ENCODE results near the gene IQCH.

IQCH gene

DNA sequence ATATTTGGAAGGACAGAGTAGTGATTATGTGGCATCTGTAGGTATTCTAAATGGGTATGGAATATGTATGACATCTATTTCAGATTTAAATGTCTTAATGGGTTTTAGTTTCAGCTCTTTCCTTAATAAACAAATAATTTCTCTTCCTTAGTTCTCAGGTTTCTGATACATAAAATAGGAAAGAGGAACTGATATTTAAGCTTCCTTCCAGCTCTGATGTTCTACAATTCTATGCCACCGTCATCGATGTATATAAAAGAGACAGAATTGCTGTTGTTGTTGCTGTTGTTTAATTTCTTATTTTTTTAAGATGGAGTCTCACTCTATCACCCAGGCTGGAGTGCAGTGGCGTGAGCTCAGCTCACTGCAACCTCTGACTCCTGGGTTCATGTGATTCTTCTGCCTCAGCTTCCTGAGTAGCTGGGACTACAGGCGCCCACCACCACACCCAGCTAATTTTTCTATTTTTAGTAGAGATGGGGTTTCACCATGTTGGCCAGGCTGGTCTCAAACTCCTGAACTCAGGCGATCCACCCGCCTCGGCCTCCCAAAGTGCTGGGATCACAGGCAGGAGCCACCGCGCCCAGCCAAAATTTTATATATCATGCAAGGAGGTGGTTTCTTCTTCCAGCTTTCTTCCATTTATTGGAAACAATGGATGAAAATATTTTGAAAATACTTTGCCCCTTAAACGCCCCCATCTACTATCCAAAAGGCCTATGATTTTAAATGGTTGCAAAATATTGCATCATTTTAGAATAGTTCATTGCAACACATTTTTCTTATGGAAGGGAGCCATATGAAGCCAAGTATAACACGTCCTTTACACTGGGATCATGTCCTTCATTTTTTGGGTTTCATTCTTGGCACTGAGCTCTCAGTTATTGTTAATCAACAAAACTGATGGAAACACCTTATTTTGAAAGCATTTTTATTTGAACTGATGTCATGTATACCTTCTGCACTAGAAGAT lies 252.5 kb downstream of the IQCH start:
- FAIRE-seq = no peak

DNA sequence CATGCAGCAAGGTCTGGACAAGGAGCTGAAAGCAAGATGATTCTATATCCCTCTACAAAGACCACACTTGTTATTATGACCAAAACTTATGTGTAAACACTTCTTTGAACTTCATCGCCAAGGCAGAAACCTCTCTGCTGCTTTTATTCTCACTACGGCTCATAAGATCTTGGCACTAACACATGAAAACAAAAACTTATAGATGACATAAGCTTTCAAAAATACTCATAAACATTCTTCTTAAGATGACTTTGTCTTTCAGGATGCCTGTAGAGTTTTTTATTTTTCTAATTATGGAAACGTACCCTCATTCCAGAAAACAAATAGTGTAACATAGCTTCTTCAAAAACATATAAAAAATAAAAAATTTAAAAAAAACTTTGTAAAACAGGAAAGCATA lies 253.8 kb downstream of the IQCH start:
- FAIRE-seq = no peak

DNA sequence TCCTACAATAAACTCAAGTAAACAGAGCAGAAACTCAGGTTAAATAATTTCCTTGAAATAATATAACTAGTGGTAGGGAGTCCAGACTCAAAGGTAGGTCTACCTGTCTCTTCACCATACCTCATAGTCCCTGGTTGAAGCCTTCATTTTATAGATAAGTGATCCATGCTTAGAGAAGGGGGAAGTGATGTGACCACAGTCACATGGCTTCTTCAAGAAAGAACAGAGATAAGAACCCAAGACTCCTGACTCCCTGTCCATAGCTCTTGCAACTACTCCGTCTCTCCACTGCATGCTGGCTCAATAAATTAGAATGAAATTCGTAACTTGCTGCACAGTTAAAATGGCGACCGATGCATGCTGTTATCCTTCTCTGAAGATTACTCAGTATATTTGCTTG lies 255.3 kb downstream of the IQCH start:
- no peak for FAIRE-seq

DNA sequence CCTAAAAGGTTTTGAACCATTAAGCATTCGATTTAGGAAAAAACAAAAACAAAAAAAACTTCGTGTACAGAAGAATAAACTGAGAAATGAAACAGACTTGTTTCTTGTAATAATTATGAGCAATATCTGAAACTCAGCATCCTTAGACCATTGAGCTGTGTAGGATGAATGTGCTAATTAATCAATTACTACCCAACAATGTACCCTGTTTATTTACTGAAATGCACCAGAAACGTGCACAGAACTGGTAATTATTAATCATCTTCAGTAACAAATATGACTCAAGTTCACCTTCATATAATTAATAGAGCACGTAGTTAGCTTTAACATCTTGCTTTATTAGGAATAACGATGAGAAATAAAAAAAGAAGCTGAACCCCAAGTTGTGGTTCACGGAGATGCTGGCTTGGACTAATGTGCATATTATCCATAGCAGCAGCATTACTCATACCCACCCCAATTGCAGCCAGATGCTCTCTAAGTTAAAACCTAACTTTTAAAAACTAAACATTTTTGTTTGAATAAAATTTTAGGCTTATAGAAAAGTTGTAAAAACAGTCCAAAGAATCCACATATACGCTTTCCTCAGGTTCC lies 256.1 kb downstream of the IQCH start:
- FAIRE-seq = no peak

DNA sequence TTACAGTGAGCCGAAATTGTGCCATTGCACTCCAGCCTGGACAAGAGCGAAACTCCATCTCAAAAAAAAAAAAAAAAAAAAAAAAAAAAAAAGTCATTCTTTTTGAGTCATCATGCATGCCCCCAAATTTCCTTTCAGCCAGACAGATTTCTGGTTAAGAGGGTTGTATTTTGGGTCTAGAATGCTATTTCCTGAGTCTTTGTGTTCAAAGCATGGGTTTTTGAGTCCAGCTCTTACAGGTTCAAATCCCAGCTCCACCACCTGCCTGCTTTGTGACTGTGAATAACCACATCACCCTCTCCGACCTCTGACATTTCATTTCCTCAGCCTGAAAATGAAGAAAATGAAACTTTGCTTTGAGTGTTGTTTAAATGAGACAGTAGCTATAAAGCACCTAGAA lies 257.0 kb downstream of the IQCH start:
- no peak for FAIRE-seq

DNA sequence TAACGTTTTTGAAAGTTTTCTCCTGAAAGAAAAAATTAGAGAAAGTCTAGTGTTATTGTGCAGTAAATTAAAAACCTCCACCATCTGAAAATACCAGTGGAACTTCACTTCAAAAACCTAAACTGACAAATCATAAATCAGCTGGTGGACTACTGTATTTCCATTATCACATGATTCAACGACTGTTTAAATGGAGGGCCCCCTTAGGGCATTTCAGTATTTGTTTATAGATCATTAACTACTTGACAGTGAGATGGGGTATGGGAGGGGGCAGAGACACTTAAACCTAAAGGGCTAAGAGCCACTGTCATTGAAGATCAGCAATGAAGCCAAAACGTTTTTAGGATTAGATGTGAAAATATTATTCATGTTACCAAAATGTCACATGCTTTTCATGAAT lies 257.6 kb downstream of the IQCH start:
- FAIRE-seq = no peak

DNA sequence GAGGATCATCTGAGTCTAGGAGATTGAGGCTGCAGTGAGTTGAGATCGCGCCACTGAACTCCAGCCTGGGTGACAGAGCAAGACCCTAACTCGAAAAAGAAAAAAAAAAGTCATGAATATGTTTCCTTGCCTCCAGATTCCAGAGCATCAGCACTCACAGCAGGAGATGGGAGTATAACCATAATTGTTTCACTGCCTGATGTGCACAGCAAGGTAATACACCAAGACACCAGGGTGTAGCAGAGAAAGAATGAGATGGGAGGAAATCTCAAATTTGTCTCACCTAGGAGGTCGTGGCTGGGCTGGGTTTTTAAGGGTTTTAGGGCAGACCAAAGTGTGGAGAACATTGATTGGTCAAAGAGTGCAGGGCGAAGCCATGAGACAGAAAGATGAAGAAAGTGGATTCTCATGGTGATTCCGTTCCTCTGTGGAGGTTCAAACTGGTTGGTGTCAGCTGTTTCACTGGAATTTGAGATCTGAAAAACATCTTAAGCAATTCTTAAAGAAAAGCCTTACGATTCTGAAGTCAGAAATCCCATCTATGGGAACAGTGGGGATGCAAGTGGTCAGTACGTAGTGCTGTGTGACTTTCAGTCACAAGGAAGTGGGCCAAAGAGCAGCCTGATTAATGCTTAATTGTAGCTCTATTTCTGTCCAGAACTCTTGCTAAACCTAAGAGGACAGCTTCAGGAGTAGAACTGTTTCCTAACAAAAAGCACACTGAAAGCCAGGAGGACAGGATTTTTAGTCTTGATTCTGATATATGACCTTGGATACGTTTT lies 258.5 kb downstream of the IQCH start:
- no peak for FAIRE-seq

DNA sequence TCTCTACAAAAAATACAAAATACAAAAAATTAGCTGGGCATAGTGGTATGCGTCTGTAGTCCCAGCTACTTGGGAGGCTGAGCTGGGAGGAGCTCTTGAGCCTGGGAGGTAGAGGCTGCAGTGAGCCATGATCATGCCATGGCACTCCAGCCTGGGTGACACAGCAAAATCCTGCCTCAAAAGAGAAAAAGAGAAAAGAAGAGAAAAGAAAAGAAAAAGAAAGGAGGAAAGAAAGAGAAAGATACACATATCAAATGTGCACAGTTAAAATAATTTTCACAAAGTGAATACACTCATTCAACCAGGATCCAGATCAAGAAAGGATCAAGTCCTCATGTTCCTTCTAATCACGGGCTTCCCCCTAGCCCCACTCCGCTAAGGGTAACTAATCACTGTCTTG lies 260.5 kb downstream of the IQCH start:
- no peak for FAIRE-seq

DNA sequence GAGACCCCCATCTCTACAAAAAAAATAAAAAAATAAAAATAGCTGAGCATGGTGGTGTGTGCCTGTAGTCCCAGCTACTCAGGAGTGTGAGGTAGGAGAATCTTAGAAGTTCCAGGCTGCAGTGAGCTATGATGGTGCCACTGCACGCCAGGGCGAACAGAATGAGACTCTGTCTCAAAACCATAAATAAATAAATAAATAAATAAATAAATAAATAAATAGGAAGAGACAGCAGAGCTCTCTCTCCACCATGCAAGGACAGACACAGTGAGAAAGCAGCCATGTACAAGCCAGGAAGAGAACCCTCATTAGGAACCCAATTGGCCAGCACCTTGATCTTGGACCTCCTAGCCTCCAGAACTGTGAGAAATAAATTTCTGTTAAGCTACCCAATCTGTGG lies 261.0 kb downstream of the IQCH start:
- FAIRE-seq = no peak

DNA sequence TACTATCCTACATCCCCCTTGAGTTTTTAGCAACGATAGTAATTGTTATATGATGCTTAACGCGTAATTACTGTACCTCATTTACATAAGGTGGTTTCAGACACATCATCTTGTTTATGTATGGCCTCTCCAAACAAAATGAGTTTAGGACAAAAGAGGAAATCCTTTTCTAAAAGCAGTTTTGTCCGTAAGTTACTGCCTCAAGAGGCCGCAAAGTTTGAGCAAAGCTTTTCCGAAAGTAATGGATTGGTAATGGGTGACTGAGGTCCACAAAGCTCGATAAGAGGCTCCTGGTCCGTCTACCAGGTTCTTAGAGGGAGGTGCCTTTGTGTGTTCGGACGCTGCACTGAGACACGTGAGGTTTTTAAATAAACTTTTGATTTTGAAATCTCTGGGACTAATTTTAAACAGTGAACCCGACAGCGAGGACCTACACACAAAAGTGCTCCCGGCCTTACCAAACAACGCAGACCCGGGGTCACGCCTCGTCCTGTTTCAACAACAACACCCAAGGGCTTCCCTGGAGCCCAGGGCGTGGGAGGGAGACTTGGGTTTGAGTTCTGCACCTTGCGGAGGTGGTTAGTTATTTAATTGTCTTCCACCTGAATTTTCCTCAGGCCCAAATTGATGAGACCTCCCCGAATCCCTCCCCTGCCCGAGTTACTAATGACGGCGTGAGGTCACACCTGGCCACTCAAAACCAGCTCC lies 265.9 kb downstream of the IQCH start:
- no peak for FAIRE-seq

DNA sequence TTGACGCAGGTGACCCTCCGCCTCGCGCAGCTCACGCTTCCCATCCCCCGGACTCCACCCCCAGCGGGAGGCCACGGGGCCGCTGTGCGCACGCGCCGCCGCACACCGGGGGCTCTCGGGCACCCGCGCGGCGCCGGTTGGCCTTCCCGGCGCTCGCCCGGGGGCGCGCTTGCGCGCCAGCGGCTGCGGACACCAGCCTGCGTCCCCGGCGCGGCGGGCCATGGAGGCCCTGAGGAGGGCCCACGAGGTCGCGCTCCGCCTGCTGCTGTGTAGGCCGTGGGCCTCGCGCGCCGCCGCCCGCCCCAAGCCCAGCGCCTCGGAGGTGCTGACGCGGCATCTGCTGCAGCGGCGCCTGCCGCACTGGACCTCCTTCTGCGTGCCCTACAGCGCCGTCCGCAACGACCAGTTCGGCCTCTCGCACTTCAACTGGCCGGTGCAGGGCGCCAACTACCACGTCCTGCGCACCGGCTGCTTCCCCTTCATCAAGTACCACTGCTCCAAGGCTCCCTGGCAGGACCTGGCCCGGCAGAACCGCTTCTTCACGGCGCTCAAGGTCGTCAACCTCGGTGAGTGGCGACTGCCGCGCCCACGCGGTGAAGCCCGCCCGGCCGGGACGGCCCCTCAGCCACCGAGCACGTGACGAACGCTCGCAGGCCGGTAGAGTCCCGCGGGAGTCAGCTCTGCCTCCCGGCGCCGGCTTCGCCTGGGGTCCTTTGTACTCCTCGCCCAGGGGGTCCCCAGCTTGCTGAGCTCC lies 266.6 kb downstream of the IQCH start, which contains the start of gene C15orf61:
Gene C15orf61, plus strand, starts transcription at position 103 of the 754 bp plus-strand sequence. Its CDS starts 118 bp downstream, at position 221.
- no peak for FAIRE-seq

DNA sequence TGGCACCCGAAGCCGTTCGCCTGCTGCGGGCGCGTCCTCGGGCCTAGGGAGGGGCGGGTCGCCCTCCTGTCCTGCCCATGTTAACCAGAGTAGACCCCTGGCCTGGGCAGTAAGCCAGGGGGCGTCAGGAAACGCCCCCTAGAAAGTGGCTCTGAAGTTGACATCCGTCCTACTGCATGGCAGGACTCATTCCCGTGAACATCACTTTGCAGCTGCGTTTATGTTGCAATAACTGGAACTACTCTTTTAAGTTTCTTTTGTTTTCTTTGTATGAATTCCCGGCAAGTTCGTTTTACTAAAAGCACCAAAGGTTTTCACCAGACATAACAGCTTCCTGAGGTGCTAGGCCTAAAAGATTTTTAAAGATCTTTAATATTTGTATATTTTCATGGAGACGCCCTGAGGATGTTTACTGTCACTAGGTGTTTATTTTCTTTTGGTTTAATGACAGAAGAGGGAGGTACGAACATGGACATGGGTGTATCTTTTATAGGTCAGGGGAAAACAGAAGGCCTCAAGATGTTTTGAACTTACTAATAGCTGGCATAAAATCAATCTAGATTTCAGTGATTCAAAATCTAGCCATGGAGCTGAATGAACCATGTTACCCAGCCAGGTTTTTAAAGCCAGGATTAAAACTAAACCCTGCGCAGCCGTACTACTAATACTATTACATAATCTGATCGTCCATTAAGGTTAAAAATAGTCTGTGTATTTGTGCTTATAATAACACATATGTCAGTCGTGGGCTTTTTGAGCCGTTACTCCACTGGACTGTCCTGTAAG lies 267.4 kb downstream of the IQCH start:
- FAIRE-seq = no peak

DNA sequence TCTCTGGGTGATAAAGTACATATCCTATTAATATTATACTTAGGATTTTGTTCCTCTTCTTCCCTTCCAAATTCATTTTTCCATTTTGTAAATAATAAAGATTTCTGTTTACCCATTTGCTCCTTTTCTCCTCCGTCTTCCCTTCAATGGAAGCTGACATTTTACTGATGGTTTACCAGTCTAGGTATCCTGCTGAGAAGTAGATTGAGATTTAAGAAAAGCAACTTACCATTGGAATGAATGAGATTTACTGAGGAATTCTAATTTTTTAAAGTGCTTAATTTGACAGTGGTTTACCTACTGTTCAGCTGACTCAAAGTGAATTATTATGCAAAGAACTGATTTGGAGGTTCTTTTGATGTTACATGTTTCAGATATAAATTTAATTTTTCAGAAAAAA lies 268.7 kb downstream of the IQCH start:
- FAIRE-seq = no peak

DNA sequence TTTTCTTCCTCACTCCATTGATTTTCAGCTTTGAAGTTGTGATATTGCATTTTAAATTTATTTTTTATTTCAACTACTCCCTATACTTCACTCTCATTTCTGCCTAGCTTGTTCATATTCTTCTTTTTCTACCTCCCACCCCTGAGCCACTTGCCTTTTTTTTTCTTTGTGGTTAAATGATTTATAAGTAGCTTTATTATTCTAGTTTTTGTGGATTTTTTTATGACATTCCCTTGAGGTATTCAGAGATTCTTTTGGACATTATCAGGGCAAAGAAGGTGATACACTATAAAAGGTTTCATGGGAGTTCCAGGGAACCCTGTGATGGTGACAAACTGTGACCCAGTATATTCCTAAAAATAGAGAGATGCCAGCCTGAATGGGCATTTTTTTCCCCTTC lies 269.6 kb downstream of the IQCH start:
- no peak for FAIRE-seq

DNA sequence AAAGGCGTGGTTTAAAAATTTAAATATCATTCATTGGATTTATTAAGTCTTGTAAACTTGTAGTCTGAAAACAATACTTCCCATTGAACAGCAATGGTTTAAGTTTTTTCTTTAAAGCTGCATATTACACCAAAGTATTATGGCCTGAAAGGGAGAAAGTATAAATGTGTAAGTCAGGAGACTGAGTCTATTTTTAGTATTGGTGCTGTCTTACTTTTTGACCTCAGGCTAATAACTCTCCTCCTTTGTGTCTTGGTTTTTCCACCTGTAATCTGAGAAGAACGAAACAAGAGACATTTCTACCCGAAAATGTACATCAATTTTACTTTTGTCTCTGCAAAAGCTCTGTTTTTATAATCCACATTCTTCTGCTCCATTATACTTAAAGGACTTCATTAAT lies 273.9 kb downstream of the IQCH start:
- FAIRE-seq = no peak

DNA sequence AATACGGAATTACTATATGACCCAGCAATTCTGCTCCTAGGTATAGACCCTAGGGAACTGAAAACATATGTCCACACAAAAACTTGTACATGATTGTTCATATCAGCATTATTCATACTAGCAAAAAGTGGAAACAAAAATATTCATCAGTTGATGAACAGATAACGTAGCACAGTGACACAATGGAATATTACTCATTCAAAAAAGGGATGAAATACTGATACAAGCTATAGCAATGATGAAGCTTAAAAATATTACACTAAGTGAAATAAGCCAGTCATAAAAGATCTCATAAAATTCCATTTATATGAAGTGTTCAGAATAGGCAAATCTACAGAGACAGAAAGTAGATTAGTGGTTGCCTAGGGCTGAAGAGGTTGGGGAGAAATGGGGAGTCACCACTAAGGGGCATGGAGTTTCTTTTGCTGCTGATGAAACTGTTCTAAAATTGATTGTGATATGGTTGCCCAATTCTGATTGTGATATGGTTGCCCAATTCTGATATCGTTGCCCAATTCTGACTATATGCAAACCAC lies 276.9 kb downstream of the IQCH start:
- no peak for FAIRE-seq

DNA sequence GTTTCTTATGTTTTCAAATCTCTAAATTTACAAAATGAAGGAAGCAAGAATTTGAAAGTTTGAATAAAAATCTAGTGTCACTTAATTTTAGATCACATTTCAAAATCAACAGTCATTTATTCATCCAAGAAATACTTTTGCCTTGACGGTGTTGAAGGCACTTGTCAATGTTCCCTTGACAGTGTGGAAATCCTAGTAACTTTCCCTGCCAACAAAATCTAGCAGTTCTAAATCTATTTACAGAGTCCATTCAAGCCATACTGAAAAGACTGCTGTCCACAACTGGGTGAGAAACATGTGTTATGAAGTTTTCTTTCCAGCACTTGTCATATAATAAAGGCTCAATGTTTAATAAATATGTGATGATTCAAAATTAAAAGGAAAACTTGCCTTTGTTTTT lies 279.3 kb downstream of the IQCH start:
- FAIRE-seq = no peak

DNA sequence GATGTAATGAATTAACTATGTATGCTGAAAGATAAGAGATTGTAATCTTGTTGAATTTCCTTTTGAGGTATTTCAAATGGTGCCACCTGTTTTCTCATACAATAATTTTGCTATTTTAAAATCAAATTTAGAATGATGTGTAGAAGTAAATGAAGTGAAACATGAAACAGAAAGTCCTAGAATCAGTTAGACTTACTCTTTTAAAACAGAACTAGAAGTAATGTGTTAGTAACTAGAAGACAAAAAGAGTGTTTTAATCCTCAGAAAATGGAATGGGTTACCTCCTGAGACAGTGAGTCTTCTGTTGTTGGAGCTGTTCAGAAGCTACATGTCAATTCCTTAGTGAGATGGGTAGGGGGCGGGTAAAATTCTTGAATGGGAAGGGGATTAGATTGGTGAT lies 279.8 kb downstream of the IQCH start:
- no peak for FAIRE-seq

DNA sequence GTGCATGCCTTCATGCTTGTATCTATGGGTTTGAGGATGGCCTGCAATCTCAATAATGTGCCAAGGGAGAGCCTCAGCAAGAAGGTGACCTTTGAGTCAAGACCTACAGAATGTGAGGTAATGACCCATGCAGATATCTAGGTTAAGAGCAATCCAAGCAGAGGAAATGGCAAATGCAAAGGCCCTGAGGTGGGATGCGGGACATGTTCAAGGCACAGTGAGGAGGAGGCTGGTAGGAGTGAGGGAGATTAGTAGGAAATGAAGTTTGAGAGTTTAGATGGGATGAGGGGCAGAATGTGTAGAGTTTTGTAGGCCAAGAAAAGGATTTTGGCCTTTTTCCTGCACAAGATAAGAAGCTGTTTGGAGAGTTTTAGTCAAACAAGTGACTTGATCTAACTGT lies 283.2 kb downstream of the IQCH start:
- no peak for FAIRE-seq

DNA sequence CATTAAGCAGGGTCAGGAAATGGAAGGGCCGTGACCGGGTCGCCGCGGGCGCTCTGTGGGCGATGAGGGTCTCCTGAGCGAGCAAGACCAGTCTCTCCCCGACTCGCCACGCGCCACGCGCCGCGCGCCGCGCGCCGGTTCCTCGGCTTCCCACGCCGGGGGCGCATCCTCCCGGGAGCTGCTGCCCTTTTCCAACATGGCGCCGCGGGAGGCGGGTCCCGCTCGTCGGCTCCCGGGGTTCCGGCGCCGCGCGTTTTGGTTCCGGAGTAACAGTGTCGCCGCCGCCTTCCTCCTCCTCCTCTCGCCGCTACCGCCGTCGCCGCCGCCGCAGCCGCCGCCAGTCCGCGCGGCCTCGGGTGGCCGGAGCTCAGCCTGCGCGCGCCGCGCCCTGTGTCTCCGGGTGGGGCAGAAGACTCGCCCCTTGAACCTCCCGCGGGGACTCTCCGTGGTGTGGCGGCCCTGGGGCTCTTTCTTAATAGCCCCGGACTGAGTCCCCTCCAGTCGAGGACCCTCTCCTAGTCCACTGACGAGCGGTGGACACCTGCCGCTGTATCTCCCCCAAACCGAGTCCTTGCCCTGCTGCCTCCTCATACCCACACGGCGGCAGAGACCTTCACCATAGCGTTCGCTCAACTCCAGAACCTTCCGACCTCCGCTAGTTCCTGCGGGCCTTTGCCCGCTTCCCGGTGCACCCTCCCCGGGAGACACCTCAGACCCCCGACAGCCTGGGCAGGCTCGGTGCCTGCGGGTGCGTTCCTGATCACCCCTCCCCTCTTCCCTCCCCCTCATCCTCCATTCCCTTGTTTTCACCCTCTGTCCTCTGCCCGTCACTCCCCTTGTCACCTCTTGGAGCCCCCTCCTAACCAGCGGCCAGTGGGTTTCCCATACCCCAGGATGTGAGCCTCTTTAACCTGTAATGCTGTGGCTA lies 288.1 kb downstream of the IQCH start, which contains the start of gene MAP2K5:
Gene MAP2K5, plus strand, starts transcription at position 284 of the 928 bp plus-strand sequence. Its CDS starts 633 bp downstream, at position 917.
- FAIRE-seq = no peak

All from A204.1 (cell line).